Fibroblast of the aortic adventitia (primary cell): Measurements from ENCODE around the gene MDM4. TPM values are rescaled to one million over a fixed set of nuclear protein-coding genes. Genes with fewer than 3 reads are reported as not detected.

Experiments
- DNase-seq: peaks from one replicate; pipeline ENCODE4 v3.0.0-alpha.2; 2010; ENCODE audit warnings: low read depth
- H3K4me3 ChIP-seq: 2 replicates; pipeline ENCODE4 v1.5.1; 2011; ENCODE audit warnings: low read depth, mild to moderate bottlenecking, control low read depth, low read length, moderate library complexity
- total RNA-seq: library from RNA; depleted of rRNA; stranded (reverse); fragments of >200 nt; gene quantifications from 2 replicates; pipeline ENCODE4 v1.2.3, GENCODE V29; 2012; ENCODE audit warnings: low replicate concordance
- TF ChIP-seq, protein P1 (sequence below): IDR thresholded peaks from 2 replicates; pipeline ENCODE4 v1.5.1; 2011; ENCODE audit warnings: mild to moderate bottlenecking, low read length, control low read depth, inconsistent platforms; ENCODE audit not compliant: insufficient read depth

The MDM4 gene
- total RNA-seq, 1 donor = 55.1 TPM

DNA sequence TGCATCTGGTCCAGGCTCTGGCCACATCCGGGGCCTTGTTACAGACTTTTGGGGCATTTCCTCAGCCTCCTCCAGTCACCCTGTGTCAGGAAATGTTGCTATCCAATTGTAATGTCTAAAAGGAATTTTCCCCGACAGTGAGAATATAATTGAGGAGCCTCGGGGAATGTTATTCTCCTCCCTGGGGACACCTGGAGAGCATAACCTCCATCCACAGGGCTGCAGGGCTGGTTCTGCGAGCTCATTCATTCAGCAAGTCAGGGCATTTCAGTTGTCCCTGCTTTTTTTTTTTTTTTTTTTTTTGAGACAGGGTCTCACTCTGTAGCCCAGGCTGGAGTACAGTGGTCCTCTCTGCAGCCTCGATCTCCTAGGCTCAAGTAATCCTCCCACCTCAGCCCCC, 72.6 kb downstream of the MDM4 start:
- no peak for DNase-seq
- TF ChIP-seq, protein P1, sequence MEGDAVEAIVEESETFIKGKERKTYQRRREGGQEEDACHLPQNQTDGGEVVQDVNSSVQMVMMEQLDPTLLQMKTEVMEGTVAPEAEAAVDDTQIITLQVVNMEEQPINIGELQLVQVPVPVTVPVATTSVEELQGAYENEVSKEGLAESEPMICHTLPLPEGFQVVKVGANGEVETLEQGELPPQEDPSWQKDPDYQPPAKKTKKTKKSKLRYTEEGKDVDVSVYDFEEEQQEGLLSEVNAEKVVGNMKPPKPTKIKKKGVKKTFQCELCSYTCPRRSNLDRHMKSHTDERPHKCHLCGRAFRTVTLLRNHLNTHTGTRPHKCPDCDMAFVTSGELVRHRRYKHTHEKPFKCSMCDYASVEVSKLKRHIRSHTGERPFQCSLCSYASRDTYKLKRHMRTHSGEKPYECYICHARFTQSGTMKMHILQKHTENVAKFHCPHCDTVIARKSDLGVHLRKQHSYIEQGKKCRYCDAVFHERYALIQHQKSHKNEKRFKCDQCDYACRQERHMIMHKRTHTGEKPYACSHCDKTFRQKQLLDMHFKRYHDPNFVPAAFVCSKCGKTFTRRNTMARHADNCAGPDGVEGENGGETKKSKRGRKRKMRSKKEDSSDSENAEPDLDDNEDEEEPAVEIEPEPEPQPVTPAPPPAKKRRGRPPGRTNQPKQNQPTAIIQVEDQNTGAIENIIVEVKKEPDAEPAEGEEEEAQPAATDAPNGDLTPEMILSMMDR = no peak
- no peak overlapping the region for H3K4me3 ChIP-seq

DNA sequence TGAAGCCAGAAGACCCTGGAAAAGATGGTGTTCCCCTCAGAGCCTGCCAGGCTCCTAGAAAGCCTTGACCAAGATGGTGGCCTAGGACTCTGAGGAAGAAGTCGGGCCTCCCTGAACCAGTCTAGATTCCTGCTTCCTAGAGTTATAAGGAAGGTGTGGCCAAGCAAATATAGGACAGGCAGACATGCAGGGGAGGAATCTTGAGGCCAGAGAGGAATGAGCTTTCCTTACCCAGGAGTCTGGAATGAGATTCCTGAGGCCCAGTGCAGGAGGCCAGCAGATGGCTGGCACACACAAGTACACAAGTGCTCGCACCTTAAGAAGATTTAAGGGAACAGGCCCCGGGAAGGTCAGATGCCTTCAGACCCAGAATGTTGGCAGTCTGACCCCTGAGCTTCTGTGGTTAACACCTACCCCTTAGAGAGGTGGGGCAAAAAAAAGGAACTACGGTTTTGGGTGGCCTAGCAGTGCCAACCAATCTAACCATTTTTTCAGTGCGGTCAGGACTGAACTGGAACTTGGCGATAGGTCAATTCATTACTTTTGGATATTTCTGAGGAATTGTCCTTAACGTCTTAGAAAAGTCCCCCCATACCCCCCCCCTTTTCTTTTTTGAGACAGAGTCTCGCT, 73.3 kb downstream of the MDM4 start:
- H3K4me3 ChIP-seq = no peak overlapping the region
- DNase-seq = no peak

DNA sequence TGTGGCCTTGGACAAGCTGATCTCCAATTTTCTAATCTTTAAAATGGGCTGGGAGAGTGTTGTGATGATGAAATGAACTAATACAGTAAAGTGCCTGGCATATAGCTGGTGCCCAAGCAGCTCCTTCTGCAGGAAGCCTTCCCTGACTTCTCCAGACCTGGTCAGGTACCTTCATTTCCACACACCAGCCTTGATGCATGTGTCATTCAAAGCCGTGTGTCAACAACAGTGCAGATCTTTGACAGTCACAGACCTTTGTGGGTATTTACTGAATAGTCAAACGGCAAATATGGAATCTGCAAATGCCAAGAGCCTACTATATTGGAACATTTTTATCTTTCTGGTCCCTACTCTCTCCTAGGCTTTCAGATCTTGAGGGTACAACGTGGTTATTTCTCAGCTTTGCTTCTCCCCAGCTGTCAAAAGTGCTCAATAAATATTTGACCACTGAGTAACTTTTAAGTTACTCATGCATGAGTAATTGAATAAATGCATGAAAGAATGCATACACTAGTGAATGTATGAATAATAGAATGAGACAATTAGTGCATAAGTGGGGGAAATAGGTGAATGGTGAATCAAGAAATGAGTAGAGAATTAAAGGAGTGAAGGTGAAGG, 75.4 kb downstream of the MDM4 start:
- TF ChIP-seq, protein P1 = no peak
- DNase-seq = peak; percentile 52
- no peak overlapping the region for H3K4me3 ChIP-seq

More for the DNA sequence above, 73.3 kb downstream of the MDM4 start:
- TF ChIP-seq, protein P1 = no peak

DNA sequence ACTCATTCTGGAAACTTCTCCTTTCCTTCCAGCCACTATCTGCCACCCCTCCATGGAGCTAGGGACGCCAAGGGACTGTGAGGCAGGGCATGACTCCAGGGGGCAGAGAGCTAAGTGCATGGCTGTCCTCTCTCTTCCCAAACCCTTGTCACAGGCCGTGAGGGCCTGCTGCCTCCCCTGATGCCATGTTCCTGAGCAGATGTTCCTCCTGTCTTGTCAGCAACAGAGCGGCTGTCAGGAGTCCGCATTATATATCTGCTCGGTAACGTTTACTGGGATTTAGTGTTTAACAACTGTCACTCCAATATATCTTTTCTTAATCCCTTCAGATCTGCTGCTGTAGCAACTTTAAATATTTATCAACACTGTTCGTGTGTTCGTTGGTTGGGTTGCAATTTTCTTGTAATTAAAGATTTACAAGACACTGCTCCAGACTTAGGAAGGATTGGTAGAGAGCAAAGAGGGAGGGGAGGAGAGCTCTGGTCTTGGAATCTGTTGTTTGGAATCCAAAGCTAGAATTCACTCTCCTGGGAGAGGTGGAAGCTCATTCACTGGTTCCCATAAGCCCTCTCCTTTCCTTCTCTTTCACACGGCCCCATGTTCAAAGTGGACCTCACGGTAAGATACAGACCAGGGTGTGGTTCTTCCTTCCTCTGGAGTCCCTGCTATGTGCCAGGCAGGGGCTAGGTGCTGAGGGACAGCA, 76.2 kb downstream of the MDM4 start:
- TF ChIP-seq, protein P1 = no peak
- no peak overlapping the region for H3K4me3 ChIP-seq
- DNase-seq = no peak

DNA sequence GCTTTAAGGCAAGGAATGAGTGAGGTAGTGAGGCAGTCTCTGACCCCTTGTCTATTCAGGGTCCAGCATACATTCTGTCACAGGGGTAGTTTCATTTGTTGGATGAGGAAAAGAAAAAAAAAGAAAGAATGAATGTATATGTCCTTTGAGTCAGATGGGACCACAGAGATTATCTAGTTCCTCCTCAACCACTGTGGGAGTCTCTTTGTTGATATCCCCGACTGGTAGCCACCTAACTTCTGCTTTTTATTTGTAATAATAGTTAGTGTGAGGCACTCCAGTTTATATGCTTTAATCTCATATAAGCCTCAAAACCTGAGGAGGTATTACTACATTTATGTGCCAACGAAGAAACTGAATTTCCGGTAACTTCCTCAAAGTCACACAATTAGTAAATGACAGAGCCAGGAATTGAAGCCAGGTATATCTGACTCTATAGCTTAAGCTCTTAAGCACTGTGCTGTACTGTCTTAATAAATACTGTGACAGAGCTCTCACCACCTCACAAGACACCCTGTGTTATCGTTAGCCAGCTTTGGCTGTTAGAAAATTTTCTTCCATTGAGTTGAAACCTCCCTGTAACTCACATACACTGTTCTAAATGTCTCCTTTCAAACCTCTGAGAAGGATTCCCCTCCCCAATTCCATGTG, 82.2 kb downstream of the MDM4 start:
- DNase-seq = no peak
- TF ChIP-seq, protein P1 = no peak
- H3K4me3 ChIP-seq = no peak overlapping the region

DNA sequence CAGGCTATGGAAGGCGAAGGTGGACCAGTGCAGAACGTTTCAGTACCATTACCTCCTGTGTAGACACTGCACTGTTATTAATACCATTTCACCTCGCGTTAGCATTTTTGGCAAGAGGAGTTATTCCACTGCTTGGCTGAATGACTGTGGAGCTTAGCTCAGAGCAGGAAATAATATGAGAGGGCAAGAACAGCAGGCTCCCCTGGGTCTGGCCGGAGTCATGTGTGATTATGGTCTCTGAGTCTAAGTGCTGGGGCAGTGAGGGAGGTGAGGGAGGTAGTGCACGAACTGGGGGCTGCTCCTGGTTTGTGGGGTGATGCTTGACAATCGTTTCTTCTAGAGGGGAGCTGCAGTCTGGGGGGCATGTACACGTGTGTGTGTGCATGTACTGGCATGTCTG, 82.9 kb downstream of the MDM4 start:
- no peak for DNase-seq
- H3K4me3 ChIP-seq = no peak overlapping the region
- TF ChIP-seq, protein P1 = no peak
